LNCaP clone FGC (cell line): ENCODE measurements around the gene RNF144A.

ENCODE experiments used
- DNase-seq: peaks from one replicate; pipeline ENCODE4 v3.0.0-alpha.2; 2011; ENCODE audit warnings: low read depth
- H3K4me3 ChIP-seq: 2 replicates; pipeline ENCODE4 v1.5.1; 2011; ENCODE audit warnings: mild to moderate bottlenecking, low read depth, low read length, control low read depth
- CTCF ChIP-seq: IDR thresholded peaks from 2 replicates; pipeline ENCODE4 v1.5.1; 2012; ENCODE audit warnings: mild to moderate bottlenecking; ENCODE audit not compliant: control insufficient read depth, insufficient read depth; ENCODE audit errors: extremely low read depth

Gene RNF144A

DNA sequence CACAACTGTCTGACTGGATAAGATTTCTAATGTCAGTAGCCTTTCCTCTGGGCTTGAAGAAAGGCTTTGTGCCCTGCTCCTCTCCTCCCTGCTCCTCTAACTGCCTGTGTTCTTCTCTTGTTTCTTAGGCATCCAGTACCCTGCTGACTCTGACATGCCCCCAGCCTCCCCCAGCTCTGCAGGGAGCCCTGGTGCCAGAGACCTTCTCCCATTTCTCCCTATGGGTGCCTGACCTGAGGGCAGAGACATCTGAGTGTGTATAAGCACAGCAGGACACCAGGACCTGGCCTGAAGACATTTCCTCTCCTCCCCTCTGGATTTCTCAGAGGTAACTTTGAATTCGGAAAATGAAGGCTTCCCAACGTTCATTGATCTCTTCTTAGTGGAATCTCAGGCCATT, 23.6 kb downstream of the RNF144A start:
- TF ChIP-seq CTCF, result no peak
- no peak for DNase-seq
- H3K4me3 ChIP-seq, result no peak overlapping the region

DNA sequence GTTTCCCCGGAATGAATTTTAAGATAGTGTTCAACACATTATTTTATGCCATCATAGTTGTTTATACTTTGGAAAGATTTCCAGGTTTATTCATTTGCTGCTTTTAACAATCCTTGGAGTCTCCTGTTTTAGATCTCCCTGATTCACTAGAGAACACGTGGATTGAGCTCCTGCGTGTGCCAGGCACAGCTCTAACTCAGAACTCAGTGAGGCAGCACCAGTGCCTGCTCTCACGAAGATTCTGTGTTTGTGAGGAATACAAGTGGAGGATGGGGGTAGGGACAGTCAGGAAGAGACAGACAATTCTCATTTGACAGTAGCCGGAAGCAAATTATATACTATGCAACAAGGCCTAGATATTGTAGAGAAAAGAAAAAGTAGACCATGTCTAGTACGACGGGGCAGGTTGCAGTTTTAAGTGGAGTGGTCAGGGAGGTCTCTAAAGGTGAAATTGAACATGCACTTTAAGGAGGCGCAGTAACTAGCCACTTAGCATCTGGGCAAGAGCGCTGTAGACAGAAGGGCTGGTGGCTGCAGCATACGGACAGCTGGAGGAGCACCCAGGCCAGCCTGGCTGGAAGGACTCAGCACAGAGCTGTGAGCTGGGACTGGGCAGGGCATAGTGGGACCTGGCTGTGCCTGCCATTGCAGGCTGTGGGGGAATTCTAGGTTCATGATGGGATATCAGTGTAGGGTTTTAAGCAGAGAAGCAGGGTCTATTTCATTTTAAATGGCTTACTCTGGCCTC, 24.3 kb downstream of the RNF144A start:
- no peak for TF ChIP-seq CTCF
- no peak overlapping the region for H3K4me3 ChIP-seq
- DNase-seq, result no peak

DNA sequence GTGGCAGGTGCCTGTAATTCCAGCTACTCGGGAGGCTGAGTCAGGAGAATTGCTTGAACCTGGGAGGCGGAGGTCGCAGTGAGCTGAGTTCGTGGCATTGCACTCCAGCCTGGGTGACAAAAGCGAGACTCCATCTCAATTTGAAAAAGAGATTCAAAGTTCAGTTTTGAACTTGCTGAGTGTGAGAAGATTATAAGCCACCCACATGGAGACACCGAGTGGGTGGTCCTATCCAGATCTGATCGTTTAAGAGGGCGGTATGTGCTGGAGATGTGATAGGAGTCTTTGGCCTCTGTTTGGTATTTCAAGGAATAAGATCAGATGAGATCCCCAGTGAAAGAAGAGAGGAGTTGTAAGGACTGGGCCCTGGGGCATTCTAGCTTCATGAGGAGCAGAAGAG, 25.6 kb downstream of the RNF144A start:
- no peak for TF ChIP-seq CTCF
- DNase-seq, result no peak
- H3K4me3 ChIP-seq, result no peak overlapping the region

DNA sequence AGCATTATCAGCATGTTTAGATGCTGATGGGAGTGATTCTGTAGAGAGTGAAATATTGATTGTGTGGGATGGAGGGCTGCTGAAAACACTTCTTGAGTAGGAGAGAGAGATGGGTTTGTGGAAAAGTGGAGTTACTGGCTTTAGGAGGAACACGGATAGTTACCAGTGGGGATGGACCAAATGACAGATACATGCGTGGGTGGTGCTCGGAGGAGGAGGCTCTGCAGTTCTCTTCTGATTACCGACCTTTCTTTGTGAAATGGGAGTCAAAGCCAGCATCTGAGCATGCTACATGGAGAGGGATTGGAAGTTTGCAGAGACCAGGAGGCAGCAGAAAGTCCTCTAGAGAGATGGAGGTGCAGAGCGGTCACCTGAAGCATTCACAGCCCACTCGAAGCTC, 26.3 kb downstream of the RNF144A start:
- TF ChIP-seq CTCF, result no peak
- H3K4me3 ChIP-seq, result no peak overlapping the region
- DNase-seq, result no peak

DNA sequence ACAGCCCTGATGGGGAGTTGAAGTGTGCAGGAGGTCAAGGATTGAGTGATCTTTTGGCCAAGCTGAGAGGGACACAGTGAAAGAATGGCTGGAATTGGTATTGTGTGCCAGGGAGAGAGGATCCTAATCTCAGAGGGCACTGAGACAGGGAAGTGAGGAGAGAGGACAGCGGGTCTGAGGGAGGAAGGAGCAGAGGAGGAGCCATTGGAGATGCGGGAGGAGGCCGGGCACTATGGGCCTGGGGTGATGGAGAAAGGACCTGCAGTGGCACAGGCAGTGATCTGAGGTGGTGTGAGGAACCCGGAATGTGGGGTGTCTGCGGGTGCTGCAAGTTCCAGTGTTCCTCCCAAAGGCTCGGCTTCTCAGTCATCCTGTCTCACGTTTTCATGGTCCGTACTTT, 26.8 kb downstream of the RNF144A start:
- H3K4me3 ChIP-seq, result no peak overlapping the region
- no peak for TF ChIP-seq CTCF
- DNase-seq, result no peak

- H3K4me3 ChIP-seq, result no peak overlapping the region
- TF ChIP-seq CTCF, result no peak
- no peak for DNase-seq
Observed at GRCh38 chr2:6944555-6944954, 27.3 kb downstream of the RNF144A start.
